ENCODE results near the gene ITGB3. TPM values are rescaled to one million over a fixed set of nuclear protein-coding genes. Genes with fewer than 3 reads are reported as not detected.

Gene ITGB3
- total RNA-seq, 1 experiment from 2014 or later: 0.68 TPM

DNA sequence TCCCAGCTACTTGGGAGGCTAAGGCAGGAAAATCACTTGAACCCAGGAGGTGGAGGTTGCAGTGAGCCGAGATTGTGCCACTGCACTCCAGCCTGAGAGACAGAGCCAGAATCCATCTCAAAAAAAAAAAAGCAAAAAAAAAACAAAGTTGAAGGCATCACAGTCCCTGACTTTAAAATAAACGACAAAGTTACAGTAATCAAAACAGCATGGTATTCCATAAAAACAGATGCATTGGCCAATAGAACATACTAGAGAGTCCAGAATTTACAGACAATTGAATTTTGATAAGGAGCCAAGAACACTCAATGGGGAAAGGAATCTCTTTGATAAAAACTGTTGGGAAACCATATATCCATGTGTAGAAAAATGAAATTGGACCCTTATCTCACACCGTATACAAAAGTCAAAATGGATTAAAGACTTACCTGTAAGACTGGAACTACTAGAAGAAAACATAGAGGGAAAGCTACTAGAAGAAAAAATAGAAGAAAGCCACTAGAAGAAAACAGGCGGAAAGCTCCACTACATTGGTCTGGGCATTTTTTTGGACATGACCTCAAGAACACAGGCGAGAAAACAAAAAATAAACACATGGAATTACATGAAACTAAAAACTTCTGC, 67.4 kb downstream of the ITGB3 start:
- H3K27me3 Mint-ChIP-seq (ENCODE audit: unreplicated experiment): no peaks in the 10 kb centered on the region
- no peak overlapping the region for H3K27ac Mint-ChIP-seq (ENCODE audit: unreplicated experiment)
- peaks cover 23% of the 10 kb centered on the region for H3K36me3 Mint-ChIP-seq (ENCODE audit: insufficient read depth, unreplicated experiment)
- peaks cover 17% of the 10 kb centered on the region for H3K4me1 Mint-ChIP-seq (ENCODE audit: low read depth, unreplicated experiment)
- CTCF ChIA-PET: no interaction called here
- peaks cover 3% of the 10 kb centered on the region for H3K9me3 Mint-ChIP-seq (ENCODE audit: low read depth, unreplicated experiment)
- TF ChIP-seq, protein P1, sequence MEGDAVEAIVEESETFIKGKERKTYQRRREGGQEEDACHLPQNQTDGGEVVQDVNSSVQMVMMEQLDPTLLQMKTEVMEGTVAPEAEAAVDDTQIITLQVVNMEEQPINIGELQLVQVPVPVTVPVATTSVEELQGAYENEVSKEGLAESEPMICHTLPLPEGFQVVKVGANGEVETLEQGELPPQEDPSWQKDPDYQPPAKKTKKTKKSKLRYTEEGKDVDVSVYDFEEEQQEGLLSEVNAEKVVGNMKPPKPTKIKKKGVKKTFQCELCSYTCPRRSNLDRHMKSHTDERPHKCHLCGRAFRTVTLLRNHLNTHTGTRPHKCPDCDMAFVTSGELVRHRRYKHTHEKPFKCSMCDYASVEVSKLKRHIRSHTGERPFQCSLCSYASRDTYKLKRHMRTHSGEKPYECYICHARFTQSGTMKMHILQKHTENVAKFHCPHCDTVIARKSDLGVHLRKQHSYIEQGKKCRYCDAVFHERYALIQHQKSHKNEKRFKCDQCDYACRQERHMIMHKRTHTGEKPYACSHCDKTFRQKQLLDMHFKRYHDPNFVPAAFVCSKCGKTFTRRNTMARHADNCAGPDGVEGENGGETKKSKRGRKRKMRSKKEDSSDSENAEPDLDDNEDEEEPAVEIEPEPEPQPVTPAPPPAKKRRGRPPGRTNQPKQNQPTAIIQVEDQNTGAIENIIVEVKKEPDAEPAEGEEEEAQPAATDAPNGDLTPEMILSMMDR (IDR thresholded peaks at IDR 0.05; ENCODE audit: unreplicated experiment): no peak
- intact Hi-C loops (cut with micrococcal nuclease; ENCODE audit: unreplicated experiment): no loop called here
- no peak overlapping the region for H3K4me3 Mint-ChIP-seq (ENCODE audit: low read depth, unreplicated experiment)
- no TSS peak for BruUV-seq (replicated peaks)
- no peak for DNase-seq

GRCh38 chr17:47323382-47324223, 70.0 kb downstream of the ITGB3 start, which contains the start of gene EFCAB13:
EFCAB13 (plus strand) TSS chr17:47323955; CDS start chr17:47328354, 4,399 bp downstream.
- Mint-ChIP-seq H3K27ac (ENCODE audit: unreplicated experiment) (peak within 1 kb of the TSS; percentile 90), H3K4me1 (ENCODE audit: low read depth, unreplicated experiment) (peaks cover 14% of the 10 kb centered on the region), H3K9me3 (ENCODE audit: low read depth, unreplicated experiment) (peaks cover 3% of the 10 kb centered on the region), H3K27me3 (ENCODE audit: unreplicated experiment) (no peaks in the 10 kb centered on the region), H3K4me3 (ENCODE audit: low read depth, unreplicated experiment) (peak within 1 kb of the TSS; percentile 81), H3K36me3 (ENCODE audit: insufficient read depth, unreplicated experiment) (peaks cover 23% of the 10 kb centered on the region)
- peak; percentile 99 for DNase-seq
- no TSS peak for BruUV-seq (replicated peaks)
- intact Hi-C loops (cut with micrococcal nuclease; ENCODE audit: unreplicated experiment): no loop called here
- CTCF ChIA-PET: interaction anchor here (0.5 to 1.8 kb wide), 9 partner anchors 8 to 325 kb away, joined by 3 to 14 read pairs (median 3); partner anchors contain the start of gene CDC27
- TF ChIP-seq, protein P1 (IDR thresholded peaks at IDR 0.05; ENCODE audit: unreplicated experiment): no peak

- peak overlapping the region; percentile 81 for H3K4me3 Mint-ChIP-seq (ENCODE audit: low read depth, unreplicated experiment)
- peak overlapping the region; percentile 90 for H3K27ac Mint-ChIP-seq (ENCODE audit: unreplicated experiment)
- peaks cover 3% of the 10 kb centered on the region for H3K9me3 Mint-ChIP-seq (ENCODE audit: low read depth, unreplicated experiment)
- DNase-seq: peak; percentile 81
- intact Hi-C loops (cut with micrococcal nuclease; ENCODE audit: unreplicated experiment): no loop called here
- H3K27me3 Mint-ChIP-seq (ENCODE audit: unreplicated experiment): no peaks in the 10 kb centered on the region
- BruUV-seq (replicated peaks): TSS peak; percentile 90
- peaks cover 23% of the 10 kb centered on the region for H3K36me3 Mint-ChIP-seq (ENCODE audit: insufficient read depth, unreplicated experiment)
- TF ChIP-seq, protein P1 (IDR thresholded peaks at IDR 0.05; ENCODE audit: unreplicated experiment): no peak
- H3K4me1 Mint-ChIP-seq (ENCODE audit: low read depth, unreplicated experiment): peaks cover 22% of the 10 kb centered on the region
- CTCF ChIA-PET: interaction anchor here (0.6 to 1.8 kb wide), 5 partner anchors 9 to 135 kb away, joined by 5 to 14 read pairs (median 5); partner anchors contain the start of gene CDC27
Observed at GRCh38 chr17:47324224-47325020, 70.8 kb downstream of the ITGB3 start.

DNA sequence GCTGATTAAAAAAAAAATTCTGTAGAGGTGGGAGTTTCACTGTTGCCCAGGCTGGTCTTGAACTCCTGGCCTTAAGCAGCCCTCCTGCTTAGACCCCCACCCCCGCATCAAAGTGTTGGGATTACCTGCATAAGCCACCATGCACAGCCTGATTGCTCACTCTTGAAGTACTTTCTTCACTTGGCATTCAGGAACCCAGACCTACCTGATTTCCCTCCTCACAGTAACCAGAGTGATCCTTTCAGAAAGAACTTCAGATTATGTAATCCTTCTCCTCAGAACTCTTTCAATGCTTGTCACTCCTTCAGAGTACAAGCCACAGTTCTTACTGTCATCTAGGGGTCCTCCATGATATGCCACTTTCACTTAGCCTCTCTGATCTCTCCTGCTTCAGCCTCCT, 71.5 kb downstream of the ITGB3 start:
- Mint-ChIP-seq H3K4me1 (ENCODE audit: low read depth, unreplicated experiment) (peaks cover 28% of the 10 kb centered on the region), H3K9me3 (ENCODE audit: low read depth, unreplicated experiment) (peaks cover 3% of the 10 kb centered on the region), H3K27ac (ENCODE audit: unreplicated experiment) (peak overlapping the region; percentile 90), H3K27me3 (ENCODE audit: unreplicated experiment) (no peaks in the 10 kb centered on the region), H3K4me3 (ENCODE audit: low read depth, unreplicated experiment) (peak overlapping the region; percentile 81), H3K36me3 (ENCODE audit: insufficient read depth, unreplicated experiment) (peaks cover 23% of the 10 kb centered on the region)
- no peak for DNase-seq
- intact Hi-C loops (cut with micrococcal nuclease; ENCODE audit: unreplicated experiment): no loop called here
- no TSS peak for BruUV-seq (replicated peaks)
- TF ChIP-seq, protein P1 (IDR thresholded peaks at IDR 0.05; ENCODE audit: unreplicated experiment): no peak
- CTCF ChIA-PET: interaction anchor here (0.6 to 1.8 kb wide), 3 partner anchors 76 to 136 kb away, joined by 3 to 5 read pairs (median 5); no protein-coding TSS in a partner anchor
